ENCODE measurements around the gene KCNT1.

- TF ChIP-seq RAD21 (IDR thresholded peaks at IDR 0.05; ENCODE audit: low read depth), result no peak
- no peak for TF ChIP-seq CTCF (IDR thresholded peaks at IDR 0.05 in 2 of 3, conservative IDR thresholded peaks at IDR 0.05 in 1 of 3; ENCODE audit: borderline replicate concordance in 1 of 3, insufficient read depth in 1 of 3, low read depth in 2 of 3, low read length in 2 of 3)
Observed at GRCh38 chr9:135815413-135815812, 113.4 kb downstream of the KCNT1 start.

Measured in HCT116 (cell line).